HepG2 (cell line): ENCODE data around the gene MPV17L. TPM values are rescaled to one million over a fixed set of nuclear protein-coding genes. Genes with fewer than 3 reads are reported as not detected.
A peak's percentile ranks its signal among the peaks of the same experiment; 100 is the strongest.

ENCODE experiments used
- ASH2L ChIP-seq: fragments of 300-600, 200-600 bp; sonication (generic); IDR thresholded peaks from 2 replicates; pipeline ENCODE4 v1.7.0; 2017; ENCODE audit warnings: low read depth, mild to moderate bottlenecking, moderate library complexity, mixed read lengths, low read length; ENCODE audit not compliant: insufficient read length
- ELF1 ChIP-seq: sonication (generic); formaldehyde crosslinking; IDR thresholded peaks from 2 replicates; pipeline ENCODE4 v1.4.0; 2020; ENCODE audit warnings: missing genetic modification reagents
- HDAC2 ChIP-seq: sonication (generic); formaldehyde crosslinking; IDR thresholded peaks from 2 replicates; pipeline ENCODE4 v1.4.0; 2020; ENCODE audit warnings: missing genetic modification reagents
- MEF2D ChIP-seq: sonication (generic); formaldehyde crosslinking; IDR thresholded peaks from 2 replicates; pipeline ENCODE4 v1.5.1; 2020; ENCODE audit warnings: mild to moderate bottlenecking, missing genetic modification reagents
- SPEN ChIP-seq: sonication (generic); formaldehyde crosslinking; IDR thresholded peaks from 2 replicates; pipeline ENCODE4 v1.5.1; 2020; ENCODE audit warnings: low read depth, mild to moderate bottlenecking, missing genetic modification reagents
- SRSF1 ChIP-seq: fragments of 200-400 bp; formaldehyde crosslinking; optimal IDR thresholded peaks from 2 replicates; pipeline ENCODE3; 2017; ENCODE audit warnings: mild to moderate bottlenecking, low read depth, low read length, moderate library complexity
- TOPORS ChIP-seq: sonication (generic); formaldehyde crosslinking; IDR thresholded peaks from 2 replicates; pipeline ENCODE4 v1.8.0; 2023; ENCODE audit warnings: mild to moderate bottlenecking, missing genetic modification reagents
- ZKSCAN8 ChIP-seq: IDR thresholded peaks from 2 replicates; pipeline ENCODE4 v1.6.1; 2016; ENCODE audit warnings: borderline replicate concordance, missing genetic modification reagents, missing compliant biosample characterization
- ZNF24 ChIP-seq: fragments of 450-650 bp; IDR thresholded peaks from 2 replicates; pipeline ENCODE4 v1.6.1; 2017; ENCODE audit warnings: antibody characterized with exemption, mild to moderate bottlenecking
- ZNF274 ChIP-seq: sonication (generic); formaldehyde crosslinking; IDR thresholded peaks from 2 replicates; pipeline ENCODE4 v1.5.1; 2020; ENCODE audit warnings: mild to moderate bottlenecking, missing genetic modification reagents
- ZNF446 ChIP-seq: sonication (generic); formaldehyde crosslinking; IDR thresholded peaks from 2 replicates; pipeline ENCODE4 v1.5.0; 2020; ENCODE audit warnings: mild to moderate bottlenecking, missing genetic modification reagents
- ZNF670 ChIP-seq: sonication (generic); formaldehyde crosslinking; IDR thresholded peaks from 2 replicates; pipeline ENCODE4 v1.8.0; 2022; ENCODE audit warnings: mild to moderate bottlenecking, missing genetic modification reagents, borderline replicate concordance
- ZNF746 ChIP-seq: sonication (generic); formaldehyde crosslinking; IDR thresholded peaks from 2 replicates; pipeline ENCODE4 v1.8.0; 2022; ENCODE audit warnings: mild to moderate bottlenecking, missing genetic modification reagents
- ZNF747 ChIP-seq: sonication (generic); formaldehyde crosslinking; IDR thresholded peaks from 2 replicates; pipeline ENCODE4 v1.8.1; 2023; ENCODE audit warnings: missing genetic modification reagents, mild to moderate bottlenecking, borderline replicate concordance
- polyA plus RNA-seq, 8 experiments: library from polyadenylated mRNA; depleted of rRNA in 3 of 8; stranded (reverse) in 7 of 8; unstranded in 1 of 8; fragments of >200 nt; fragmentation: Illumina TruSeq in 4 of 8; extraction: Trizol in 4 of 8; gene quantifications; 2 replicates each; pipeline versions ENCODE4 v1.2.1 to v1.2.3, GENCODE V29; 2011 to 2016; ENCODE audit warnings: low read depth in 4 of 8, missing spikeins in 1 of 8, mixed read lengths in 1 of 8; ENCODE audit not compliant: insufficient read depth in 1 of 8
- total RNA-seq, 5 experiments: library from RNA; depleted of rRNA; stranded (reverse); fragments of >200 nt; fragmentation: Illumina TruSeq; extraction: Trizol; gene quantifications; 2 replicates each; pipeline ENCODE4 v1.2.3, GENCODE V29; 2016; ENCODE audit warnings: low read depth in 1 of 5
- TF ChIP-seq, protein P1 (sequence below): sonication (generic); formaldehyde crosslinking; IDR thresholded peaks from 2 replicates; pipeline ENCODE4 v1.4.0; 2020; ENCODE audit warnings: missing genetic modification reagents, borderline replicate concordance
- TF ChIP-seq, protein P2 (sequence below): sonication (generic); formaldehyde crosslinking; IDR thresholded peaks from 2 replicates; pipeline ENCODE4 v1.4.0; 2020; ENCODE audit warnings: missing genetic modification reagents, borderline replicate concordance
- TF ChIP-seq, protein P3 (sequence below): sonication (generic); formaldehyde crosslinking; IDR thresholded peaks from 2 replicates; pipeline ENCODE4 v1.5.0; 2020; ENCODE audit warnings: mild to moderate bottlenecking, missing genetic modification reagents, moderate library complexity
- TF ChIP-seq, protein P4 (sequence below): sonication (generic); formaldehyde crosslinking; IDR thresholded peaks from 2 replicates; pipeline ENCODE4 v1.4.0; 2020; ENCODE audit warnings: mild to moderate bottlenecking, missing genetic modification reagents

MPV17L gene
- total and polyA plus RNA-seq, 2 of the 13 experiments (the other 11 are each of a cell fraction or from before 2014, with no cell fraction given), result 34.7 to 63.8 TPM

DNA sequence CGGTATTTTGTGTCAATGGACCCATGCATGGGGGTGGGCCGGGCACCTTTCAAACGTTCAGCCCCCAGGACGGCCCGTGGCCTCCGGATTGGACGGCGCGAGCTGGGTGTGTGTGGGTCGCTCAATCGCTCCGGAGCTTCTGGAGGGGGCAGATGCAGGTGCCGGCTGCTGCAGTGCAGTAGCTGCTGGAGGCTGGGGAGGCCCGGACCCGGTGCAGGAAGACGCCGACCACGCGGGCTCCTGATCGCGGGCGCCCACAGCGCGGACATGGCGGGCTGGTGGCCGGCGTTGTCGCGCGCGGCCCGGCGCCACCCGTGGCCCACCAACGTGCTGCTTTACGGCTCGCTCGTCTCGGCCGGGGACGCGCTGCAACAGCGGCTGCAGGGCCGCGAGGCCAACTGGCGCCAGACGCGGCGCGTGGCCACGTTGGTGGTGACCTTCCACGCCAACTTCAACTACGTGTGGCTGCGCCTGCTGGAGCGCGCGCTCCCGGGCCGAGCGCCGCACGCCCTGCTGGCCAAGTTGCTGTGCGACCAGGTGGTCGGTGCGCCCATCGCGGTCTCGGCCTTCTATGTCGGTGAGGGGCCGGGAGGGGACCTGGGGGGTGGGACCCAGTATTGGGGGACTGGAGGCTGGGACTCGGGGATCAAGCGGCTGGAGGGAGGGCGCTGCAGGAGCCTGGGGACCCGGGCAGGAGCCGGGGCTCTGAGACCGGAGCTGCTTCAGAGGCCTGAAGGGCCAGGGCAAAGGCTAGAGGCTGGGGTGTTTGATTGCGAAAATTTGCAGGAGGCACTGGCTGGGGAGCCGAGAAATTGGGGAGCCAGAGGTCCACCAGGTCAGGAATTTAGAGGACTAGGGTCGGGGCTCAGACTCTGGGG is at the start of gene MPV17L (continued):
- TF ChIP-seq, protein P1, sequence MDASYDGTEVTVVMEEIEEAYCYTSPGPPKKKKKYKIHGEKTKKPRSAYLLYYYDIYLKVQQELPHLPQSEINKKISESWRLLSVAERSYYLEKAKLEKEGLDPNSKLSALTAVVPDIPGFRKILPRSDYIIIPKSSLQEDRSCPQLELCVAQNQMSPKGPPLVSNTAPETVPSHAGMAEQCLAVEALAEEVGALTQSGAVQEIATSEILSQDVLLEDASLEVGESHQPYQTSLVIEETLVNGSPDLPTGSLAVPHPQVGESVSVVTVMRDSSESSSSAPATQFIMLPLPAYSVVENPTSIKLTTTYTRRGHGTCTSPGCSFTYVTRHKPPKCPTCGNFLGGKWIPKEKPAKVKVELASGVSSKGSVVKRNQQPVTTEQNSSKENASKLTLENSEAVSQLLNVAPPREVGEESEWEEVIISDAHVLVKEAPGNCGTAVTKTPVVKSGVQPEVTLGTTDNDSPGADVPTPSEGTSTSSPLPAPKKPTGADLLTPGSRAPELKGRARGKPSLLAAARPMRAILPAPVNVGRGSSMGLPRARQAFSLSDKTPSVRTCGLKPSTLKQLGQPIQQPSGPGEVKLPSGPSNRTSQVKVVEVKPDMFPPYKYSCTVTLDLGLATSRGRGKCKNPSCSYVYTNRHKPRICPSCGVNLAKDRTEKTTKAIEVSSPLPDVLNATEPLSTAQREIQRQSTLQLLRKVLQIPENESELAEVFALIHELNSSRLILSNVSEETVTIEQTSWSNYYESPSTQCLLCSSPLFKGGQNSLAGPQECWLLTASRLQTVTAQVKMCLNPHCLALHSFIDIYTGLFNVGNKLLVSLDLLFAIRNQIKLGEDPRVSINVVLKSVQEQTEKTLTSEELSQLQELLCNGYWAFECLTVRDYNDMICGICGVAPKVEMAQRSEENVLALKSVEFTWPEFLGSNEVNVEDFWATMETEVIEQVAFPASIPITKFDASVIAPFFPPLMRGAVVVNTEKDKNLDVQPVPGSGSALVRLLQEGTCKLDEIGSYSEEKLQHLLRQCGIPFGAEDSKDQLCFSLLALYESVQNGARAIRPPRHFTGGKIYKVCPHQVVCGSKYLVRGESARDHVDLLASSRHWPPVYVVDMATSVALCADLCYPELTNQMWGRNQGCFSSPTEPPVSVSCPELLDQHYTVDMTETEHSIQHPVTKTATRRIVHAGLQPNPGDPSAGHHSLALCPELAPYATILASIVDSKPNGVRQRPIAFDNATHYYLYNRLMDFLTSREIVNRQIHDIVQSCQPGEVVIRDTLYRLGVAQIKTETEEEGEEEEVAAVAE, result peak; percentile 74; the same call in 1 of the 2 replicates
- TF ChIP-seq ELF1 (0 out of 2 replicates have a peak, but pooled peaks have one; percentile 7), MEF2D (CRISPR knock-in tag) (0 out of 2 replicates have a peak, but pooled peaks have one; percentile 63), ZNF446 (peak; percentile 96; the same call in 1 of the 2 replicates), ZKSCAN8 (CRISPR knock-in tag) (0 out of 2 replicates have a peak, but pooled peaks have one; percentile 56), ZNF274 (peak; percentile 27; the same call in 1 of the 2 replicates), ASH2L (peak; percentile 76), ZNF746 (peak; percentile 37; the same call in 1 of the 2 replicates), HDAC2 (CRISPR knock-in tag) (peak; percentile 79), ZNF24 (0 out of 2 replicates have a peak, but pooled peaks have one; percentile 35), TOPORS (CRISPR knock-in tag) (peak; percentile 85; the same call in 1 of the 2 replicates), ZNF747 (CRISPR knock-in tag) (peak; percentile 11; the same call in 1 of the 2 replicates), ZNF670 (CRISPR knock-in tag) (peak; percentile 82; the same call in 1 of the 2 replicates), SRSF1 (peak; percentile 42), SPEN (CRISPR knock-in tag) (peak; percentile 67)
- TF ChIP-seq, protein P2, sequence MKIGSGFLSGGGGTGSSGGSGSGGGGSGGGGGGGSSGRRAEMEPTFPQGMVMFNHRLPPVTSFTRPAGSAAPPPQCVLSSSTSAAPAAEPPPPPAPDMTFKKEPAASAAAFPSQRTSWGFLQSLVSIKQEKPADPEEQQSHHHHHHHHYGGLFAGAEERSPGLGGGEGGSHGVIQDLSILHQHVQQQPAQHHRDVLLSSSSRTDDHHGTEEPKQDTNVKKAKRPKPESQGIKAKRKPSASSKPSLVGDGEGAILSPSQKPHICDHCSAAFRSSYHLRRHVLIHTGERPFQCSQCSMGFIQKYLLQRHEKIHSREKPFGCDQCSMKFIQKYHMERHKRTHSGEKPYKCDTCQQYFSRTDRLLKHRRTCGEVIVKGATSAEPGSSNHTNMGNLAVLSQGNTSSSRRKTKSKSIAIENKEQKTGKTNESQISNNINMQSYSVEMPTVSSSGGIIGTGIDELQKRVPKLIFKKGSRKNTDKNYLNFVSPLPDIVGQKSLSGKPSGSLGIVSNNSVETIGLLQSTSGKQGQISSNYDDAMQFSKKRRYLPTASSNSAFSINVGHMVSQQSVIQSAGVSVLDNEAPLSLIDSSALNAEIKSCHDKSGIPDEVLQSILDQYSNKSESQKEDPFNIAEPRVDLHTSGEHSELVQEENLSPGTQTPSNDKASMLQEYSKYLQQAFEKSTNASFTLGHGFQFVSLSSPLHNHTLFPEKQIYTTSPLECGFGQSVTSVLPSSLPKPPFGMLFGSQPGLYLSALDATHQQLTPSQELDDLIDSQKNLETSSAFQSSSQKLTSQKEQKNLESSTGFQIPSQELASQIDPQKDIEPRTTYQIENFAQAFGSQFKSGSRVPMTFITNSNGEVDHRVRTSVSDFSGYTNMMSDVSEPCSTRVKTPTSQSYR, result 0 out of 2 replicates have a peak, but pooled peaks have one; percentile 9
- TF ChIP-seq, protein P3, sequence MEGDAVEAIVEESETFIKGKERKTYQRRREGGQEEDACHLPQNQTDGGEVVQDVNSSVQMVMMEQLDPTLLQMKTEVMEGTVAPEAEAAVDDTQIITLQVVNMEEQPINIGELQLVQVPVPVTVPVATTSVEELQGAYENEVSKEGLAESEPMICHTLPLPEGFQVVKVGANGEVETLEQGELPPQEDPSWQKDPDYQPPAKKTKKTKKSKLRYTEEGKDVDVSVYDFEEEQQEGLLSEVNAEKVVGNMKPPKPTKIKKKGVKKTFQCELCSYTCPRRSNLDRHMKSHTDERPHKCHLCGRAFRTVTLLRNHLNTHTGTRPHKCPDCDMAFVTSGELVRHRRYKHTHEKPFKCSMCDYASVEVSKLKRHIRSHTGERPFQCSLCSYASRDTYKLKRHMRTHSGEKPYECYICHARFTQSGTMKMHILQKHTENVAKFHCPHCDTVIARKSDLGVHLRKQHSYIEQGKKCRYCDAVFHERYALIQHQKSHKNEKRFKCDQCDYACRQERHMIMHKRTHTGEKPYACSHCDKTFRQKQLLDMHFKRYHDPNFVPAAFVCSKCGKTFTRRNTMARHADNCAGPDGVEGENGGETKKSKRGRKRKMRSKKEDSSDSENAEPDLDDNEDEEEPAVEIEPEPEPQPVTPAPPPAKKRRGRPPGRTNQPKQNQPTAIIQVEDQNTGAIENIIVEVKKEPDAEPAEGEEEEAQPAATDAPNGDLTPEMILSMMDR (CRISPR knock-in tag), result peak; percentile 26; the same call in 1 of the 2 replicates
- TF ChIP-seq, protein P4, sequence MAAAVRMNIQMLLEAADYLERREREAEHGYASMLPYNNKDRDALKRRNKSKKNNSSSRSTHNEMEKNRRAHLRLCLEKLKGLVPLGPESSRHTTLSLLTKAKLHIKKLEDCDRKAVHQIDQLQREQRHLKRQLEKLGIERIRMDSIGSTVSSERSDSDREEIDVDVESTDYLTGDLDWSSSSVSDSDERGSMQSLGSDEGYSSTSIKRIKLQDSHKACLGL (CRISPR knock-in tag), result peak; percentile 95
